ENCODE results near the gene GGT7. TPM values are rescaled to one million over a fixed set of nuclear protein-coding genes. Genes with fewer than 3 reads are reported as not detected.
"Not testable (repeated sequence)": the region's sequence is repeated elsewhere in the genome, so short reads cannot be mapped to it uniquely, and the experiment has no call there.

GGT7 gene, protein sequence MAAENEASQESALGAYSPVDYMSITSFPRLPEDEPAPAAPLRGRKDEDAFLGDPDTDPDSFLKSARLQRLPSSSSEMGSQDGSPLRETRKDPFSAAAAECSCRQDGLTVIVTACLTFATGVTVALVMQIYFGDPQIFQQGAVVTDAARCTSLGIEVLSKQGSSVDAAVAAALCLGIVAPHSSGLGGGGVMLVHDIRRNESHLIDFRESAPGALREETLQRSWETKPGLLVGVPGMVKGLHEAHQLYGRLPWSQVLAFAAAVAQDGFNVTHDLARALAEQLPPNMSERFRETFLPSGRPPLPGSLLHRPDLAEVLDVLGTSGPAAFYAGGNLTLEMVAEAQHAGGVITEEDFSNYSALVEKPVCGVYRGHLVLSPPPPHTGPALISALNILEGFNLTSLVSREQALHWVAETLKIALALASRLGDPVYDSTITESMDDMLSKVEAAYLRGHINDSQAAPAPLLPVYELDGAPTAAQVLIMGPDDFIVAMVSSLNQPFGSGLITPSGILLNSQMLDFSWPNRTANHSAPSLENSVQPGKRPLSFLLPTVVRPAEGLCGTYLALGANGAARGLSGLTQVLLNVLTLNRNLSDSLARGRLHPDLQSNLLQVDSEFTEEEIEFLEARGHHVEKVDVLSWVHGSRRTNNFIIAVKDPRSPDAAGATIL
- 20.1 TPM for total RNA-seq
- long read RNA-seq, partial matches to known transcripts = 17 of 33 reads
- long read RNA-seq, other reads (novel, unspliced or antisense) = 14 of 33 reads

DNA sequence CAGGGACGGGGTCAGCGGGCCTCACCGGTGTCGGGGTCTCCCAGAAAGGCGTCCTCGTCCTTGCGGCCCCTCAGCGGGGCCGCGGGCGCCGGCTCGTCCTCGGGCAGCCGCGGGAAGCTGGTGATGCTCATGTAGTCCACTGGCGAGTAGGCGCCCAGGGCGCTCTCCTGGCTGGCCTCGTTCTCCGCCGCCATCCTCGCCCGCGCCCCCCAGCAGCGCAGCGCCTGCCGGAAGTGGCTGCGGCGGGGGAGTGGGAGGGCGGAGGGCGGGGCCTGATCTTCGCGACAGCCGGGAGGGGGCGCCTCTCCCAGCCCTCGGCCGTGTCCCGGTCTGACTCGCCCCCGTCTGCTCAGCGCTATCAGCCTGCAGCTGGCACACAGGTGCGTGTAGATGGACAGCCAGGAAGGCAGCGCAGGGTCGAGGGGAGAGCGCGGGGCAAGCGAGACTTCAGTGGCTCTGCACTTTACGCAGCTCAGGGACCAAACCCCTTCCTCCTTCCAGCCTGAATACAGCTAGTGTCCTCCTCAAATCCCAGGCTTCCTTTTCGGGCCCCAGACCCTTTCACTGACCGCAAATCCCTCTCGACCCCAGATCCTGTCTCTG, at the start of gene GGT7:
Gene GGT7, minus strand, starts transcription at position 235 of the 603 bp plus-strand sequence. Its CDS starts 41 bp downstream, at position 194.
- peak; percentile 93 for DNase-seq (ENCODE audit: low spot score)
- intact Hi-C loops (cut with DNase I) = loop anchor here (2.0 to 5.0 kb wide), 2 partner anchors 135 to 220 kb away; partner anchors contain the start of gene TRPC4AP

GRCh38 chr20:34921436-34921835, 48.8 kb upstream of the GGT7 start:
- intact Hi-C loops (cut with DNase I) = no loop called here
- no peak for DNase-seq (ENCODE audit: low spot score)

GRCh38 chr20:34920055-34920454, 47.4 kb upstream of the GGT7 start:
- intact Hi-C loops (cut with DNase I) = no loop called here
- no peak for DNase-seq (ENCODE audit: low spot score)

DNA sequence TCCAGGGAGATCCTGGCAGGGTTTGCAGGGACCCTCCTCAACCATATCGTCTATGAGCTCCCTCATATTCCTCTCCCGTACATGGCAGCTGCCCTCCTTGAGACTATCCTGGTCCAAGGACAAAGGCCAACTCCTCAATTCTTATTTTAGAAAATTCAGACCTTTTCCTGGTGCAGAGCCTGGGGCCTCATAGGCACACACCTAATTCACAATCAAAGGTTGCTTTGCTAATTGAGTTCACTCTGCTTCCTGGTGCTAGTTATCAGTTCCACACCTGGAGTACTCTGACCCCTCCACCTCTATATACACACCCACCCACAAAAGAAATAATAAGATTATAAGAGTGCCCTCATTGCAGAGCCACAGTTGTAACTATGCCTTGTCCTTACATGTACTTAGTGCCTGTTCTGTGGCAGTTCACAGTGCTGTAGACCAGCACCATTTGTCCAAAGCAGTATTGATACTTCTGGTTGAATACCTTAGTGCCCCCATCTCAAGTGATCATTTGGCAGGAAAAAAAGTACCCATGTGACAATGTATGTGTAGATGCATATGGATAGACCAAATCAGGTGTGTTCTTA, 44.2 kb upstream of the GGT7 start:
- no peak for DNase-seq (ENCODE audit: low spot score)
- intact Hi-C loops (cut with DNase I) = no loop called here

DNA sequence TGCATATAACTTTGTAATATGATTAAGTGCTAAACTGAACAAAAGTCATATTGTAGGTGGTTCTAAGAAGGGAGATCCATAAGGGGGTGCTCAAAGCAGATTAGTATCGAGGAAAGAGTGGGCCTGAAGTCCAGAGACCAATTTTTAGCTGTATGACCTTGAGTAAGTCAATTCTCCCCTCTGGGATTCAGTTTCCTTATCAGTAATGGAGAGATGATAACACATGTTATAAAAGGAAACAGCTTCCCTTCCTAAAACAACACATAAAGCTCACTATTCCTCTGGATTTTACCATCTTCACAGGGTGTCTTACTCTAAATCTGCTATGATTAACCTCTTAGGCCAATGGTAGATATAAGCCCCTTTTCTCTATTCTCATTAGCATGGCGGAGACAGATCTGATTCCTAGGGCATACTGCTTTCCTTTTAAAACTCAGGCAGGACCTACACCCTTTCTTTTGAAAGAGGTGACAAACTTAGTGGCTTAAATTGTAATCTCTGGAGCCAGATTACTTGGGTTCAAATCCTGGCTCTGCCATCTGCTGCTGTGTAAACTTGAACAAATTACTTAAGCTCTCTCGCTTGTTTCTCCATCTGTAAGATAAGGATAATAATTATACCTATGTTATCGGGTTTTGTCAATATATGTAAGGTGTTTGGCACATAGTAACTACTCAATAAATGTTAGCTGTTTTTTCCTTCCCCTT, 43.2 kb upstream of the GGT7 start:
- intact Hi-C loops (cut with DNase I) = no loop called here
- DNase-seq (ENCODE audit: low spot score) = no peak

DNA sequence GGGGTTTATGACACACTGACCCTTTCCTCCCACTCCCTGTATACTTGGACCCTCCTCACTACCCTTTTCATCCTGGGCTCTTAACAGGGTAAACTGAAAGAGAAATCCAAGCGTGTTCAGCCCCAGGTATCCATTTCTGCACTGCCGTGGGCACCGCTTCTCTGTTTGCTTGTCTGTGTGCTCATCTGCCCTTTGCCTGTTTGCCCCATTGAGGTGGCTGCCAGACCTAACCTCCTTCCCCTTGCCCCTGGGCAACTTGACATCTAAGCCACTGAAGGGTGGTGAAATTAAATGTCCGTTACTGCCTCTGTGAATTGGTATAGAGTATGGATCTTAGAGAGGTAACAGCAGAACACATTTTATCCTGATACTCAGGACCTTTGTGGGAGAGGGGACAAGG, 42.5 kb upstream of the GGT7 start:
- intact Hi-C loops (cut with DNase I) = no loop called here
- DNase-seq (ENCODE audit: low spot score) = no peak

DNA sequence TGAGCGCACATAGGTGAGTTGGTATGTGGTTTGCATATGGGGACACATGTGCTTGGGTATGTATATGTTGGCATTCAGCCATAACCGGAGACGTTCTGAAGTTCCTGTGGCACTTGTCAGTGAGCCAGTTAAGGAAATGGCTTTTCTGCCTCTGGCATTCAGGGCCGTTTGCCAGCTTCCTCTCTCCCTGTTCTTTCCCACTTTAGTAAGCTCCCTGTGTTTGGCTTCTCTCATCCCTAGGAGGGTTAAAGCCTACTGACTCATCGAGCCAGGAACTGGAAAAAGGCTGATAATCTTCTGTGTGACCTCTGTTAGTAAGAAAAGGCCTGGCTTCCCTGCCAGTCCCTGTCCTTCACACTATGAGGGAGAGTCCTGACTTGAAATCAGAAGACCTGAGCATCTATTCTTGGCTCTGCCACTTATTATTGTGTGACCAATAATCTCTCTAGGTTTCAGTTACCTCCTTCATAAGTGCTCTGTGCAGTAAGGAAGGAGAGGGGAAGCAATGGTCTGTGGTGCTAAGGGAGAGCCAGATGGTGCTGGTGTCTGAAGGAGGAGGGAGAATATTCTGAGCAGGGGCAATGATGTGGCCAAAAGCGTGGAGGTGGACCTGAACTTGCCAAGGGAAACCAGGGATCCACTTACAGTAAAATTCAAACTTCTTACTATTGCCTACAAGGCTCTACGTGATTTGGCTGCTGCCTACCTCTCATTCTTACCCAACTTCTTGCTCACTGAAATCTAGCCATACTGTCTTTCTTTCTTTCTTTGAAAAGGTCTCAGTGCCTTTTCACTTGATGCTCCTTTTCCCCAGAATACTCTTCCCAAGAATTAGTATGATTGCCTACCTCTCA, 35.2 kb upstream of the GGT7 start:
- peak; percentile 80 for DNase-seq (ENCODE audit: low spot score)
- intact Hi-C loops (cut with DNase I) = no loop called here

GRCh38 chr20:34904202-34904621, 31.6 kb upstream of the GGT7 start:
- DNase-seq (ENCODE audit: low spot score) = no peak
- intact Hi-C loops (cut with DNase I) = no loop called here

DNA sequence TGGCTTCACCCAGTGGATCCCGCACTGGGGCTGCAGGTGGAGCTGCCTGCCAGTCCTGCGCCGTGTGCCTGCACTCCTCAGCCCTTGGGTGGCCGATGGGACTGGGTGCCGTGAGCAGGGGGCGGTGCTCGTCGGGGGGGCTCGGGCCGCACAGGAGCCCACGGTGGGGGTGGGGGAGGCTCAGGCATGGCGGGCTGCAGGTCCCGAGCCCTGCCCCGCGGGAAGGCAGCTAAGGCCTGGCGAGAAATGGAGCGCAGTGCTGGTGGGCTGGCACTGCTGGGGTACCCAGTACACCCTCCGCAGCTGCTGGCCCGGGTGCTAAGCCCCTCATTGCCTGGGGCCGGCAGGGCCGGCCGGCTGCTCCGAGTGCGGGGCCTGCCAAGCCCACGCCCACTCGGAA, 26.1 kb upstream of the GGT7 start:
- intact Hi-C loops (cut with DNase I); DNase-seq (ENCODE audit: low spot score): not testable (repeated sequence)

DNA sequence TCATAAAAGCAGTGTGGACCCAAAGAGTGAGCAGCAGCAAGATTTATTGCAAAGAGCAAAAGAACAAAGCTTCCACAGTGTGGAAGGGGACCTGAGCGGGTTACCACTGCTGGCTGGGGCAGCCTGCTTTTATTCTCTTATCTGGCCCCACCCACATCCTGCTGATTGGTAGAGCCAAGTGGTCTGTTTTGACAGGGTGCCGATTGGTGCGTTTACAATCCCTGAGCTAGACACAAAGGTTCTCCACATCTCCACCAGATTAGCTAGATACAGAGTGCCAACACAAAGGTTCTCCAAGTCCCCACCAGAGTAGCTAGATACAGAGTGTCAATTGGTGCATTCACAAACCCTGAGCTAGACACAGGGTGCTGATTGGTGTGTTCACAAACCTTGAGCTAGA, 25.5 kb upstream of the GGT7 start:
- DNase-seq (ENCODE audit: low spot score) = not testable (repeated sequence)

DNA sequence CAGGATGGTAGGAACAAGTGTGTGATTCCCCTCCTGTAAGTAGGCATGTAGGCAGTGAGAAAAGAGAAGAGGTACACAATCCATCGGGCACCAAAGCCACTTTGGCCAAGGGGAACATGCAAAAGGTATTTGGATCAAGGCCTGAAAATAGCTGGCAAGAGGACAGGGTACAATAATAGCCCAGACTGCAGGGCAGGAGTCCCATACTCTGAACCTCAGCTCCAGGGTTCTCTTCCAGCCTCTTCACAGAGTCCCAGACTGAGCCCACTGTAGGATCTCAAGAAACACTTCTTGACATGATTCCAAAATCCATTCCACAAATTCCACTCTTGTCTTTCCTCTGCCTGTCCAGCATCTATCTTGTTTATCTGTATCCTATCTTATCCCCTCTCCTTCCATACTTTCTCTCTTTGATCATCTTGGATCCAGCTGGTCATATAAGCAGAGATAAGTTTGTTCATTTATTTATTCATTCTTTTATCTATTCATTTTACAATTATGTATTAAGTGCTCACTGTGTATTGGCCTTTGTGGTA, 23.5 kb upstream of the GGT7 start:
- intact Hi-C loops (cut with DNase I) = no loop called here
- DNase-seq (ENCODE audit: low spot score) = no peak

More for the DNA sequence above, 25.5 kb upstream of the GGT7 start:
- intact Hi-C loops (cut with DNase I) = not testable (repeated sequence)

GRCh38 chr20:34895465-34895864, 22.8 kb upstream of the GGT7 start:
- intact Hi-C loops (cut with DNase I) = no loop called here
- no peak for DNase-seq (ENCODE audit: low spot score)

DNA sequence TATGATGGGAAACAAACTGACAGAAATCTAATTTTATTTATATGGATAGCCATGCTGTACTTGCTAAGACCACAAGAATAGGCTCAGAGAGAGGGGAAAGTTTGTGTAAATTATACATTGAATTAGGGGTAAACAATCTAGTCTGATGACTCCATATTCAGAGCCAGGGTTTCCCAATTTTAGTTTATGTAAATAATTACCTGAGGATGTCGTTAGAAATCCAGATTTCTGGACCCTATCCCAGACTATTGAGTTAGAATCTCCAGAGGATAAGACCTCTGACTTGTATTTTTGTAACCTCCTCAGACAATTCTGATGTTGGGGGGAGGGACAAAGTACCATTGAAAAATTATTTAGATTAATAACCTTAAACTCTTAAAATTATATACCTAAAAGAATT, 22.1 kb upstream of the GGT7 start:
- intact Hi-C loops (cut with DNase I) = no loop called here
- no peak for DNase-seq (ENCODE audit: low spot score)

DNA sequence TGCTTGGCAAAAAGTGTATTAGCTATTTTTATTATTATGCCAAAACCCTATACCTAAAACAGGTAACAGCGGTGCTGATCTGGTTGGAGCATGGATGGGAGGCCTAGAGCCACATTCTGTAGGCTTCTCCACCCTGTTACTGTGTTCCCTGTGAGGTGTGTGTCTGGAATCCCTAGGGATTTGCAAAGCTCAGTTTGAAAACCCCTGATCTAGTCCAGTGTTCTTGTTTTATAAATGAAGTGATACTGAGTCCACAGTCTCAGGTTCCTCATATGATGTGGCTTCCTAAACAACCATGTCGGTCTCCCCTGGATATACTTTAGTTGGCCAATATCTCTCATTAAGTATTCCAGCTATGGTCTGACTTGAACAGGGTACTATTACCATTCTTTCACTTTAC, 20.0 kb upstream of the GGT7 start:
- intact Hi-C loops (cut with DNase I) = no loop called here
- DNase-seq (ENCODE audit: low spot score) = no peak

GRCh38 chr20:34891166-34892062, 18.8 kb upstream of the GGT7 start:
- no peak for DNase-seq (ENCODE audit: low spot score)
- intact Hi-C loops (cut with DNase I) = no loop called here

- intact Hi-C loops (cut with DNase I) = no loop called here
These were observed 15.8 kb upstream of the GGT7 start for GRCh38 chr20:34888468-34888867.

DNA sequence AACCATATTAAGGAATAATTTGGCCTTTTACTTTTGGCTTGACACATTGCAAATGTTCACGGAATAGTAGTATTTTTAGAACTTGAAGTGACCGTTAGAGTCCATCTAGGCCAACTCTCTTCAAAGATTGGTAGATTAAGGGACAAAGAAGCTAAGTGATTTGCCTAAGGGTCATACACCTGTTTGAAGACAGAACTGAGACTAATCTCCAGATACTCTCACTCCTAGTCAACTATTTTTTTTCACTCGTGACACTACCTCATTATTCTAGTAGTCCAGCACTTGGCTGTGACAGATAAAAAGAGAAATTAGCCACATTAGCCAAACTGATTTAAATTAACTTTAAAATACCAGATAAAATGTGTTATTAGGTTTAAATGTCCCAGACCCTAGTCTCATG, 14.4 kb upstream of the GGT7 start:
- no peak for DNase-seq (ENCODE audit: low spot score)
- intact Hi-C loops (cut with DNase I) = no loop called here

More at GRCh38 chr20:34888468-34888867, 15.8 kb upstream of the GGT7 start:
- no peak for DNase-seq (ENCODE audit: low spot score)

Data from cardiac septum (tissue), 1 donor.